ENCODE results near the gene KCNQ5.
A peak's percentile ranks its signal among the peaks of the same experiment; 100 is the strongest.

The KCNQ5 gene

DNA sequence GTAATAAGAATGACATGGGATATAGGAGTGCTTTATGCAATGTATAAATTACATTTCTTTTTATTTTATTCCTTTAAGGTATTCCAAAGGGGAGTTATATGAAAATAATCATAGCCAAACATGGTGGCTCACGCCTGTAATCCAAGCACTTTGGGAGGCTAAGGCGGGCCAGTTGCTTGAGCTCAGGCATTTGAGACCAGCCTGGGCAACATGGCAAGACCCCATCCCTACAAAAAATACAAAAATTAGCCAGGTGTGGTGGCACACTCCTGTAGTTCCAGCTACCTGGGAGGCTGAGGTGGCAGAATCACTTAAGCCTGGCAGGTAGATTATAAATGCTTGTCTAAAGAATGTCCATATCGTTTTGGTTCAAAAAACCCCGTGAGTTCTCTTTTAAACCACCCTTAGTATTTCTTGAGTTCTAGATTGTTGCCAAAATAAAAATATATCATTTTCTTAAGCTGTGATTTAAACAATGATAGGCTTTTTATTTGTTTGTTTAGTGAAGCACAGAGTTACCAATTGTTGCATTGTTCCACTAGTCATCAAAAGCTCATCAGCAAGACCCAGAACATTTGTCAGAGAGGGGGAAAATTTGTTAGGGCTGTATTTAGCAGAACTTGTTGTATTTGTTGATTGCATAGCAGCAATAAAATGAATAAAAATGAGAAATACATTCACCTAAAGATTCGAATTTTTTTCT lies 457.2 kb downstream of the KCNQ5 start:
- no peak for DNase-seq

DNA sequence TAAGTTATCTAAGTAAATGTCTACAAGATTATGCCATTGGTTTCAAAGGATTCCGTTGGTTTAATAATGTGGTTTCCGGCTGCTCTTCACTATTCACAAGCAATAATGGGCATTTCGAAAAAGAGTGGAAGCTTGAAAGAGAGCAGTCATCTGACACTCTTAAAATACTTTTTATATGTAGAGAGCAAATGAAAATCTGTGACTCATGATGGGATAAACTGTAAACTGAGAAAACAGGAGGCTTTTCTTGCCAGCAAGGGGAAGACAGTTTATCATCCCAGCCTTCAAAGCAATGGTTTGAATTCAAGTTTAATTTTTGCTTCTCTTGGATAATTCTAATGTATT lies 457.7 kb downstream of the KCNQ5 start:
- DNase-seq: no peak

DNA sequence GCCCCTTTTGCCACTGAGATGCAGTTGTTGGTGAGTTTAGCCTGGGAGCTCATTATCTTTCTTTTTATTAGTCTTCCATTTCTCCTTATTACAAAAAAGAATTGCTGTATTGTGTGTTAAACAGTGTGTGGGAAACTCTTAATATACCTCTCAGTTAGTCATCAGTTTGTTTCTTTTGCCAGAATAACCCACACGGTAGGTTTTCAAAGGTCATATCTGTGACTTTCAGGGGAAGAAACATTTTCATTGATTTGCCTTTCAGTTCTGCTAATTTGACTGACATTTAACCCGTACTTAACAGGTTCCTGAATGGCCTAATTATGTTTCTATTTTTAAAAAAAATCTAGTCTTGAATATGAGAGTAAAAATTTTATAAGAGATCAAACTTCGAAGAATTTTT lies 458.1 kb downstream of the KCNQ5 start:
- DNase-seq: no peak

DNA sequence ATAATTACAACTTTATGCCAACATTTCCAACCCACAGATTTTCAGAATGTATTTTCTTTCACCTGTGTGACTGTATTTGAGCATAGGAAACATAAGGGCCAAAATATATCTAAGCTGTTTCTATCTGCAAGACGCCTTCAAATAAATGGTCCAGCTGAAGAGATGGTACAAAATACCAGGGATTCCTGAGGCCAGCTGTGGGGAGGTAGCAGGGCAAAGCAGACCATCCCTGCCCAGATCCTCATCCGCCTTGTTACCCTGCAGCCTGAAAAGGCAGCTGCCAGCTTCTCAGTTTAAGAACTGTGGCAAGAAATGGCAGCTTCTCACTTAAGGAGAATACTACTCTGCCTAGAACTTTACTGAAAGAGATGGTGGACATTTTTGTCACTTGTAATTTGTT lies 460.1 kb downstream of the KCNQ5 start:
- DNase-seq: no peak

DNA sequence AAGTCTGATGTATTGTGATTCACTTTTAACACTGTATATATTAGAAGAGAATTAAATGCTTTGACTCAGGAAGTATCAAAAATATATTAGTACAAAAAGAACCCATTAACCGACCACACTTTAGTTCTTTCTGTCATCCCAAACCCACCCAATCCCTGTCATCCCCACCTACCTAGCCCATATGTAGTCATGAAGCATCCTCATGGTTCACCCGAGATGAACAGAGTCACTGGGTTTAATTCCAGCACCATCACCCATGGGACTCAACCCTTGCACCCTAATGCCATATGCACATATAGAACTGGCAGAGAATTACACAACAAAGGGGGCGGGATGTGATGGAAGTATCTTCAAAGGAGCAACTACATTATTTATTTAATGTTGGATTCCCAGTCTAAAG lies 462.0 kb downstream of the KCNQ5 start:
- no peak for DNase-seq

DNA sequence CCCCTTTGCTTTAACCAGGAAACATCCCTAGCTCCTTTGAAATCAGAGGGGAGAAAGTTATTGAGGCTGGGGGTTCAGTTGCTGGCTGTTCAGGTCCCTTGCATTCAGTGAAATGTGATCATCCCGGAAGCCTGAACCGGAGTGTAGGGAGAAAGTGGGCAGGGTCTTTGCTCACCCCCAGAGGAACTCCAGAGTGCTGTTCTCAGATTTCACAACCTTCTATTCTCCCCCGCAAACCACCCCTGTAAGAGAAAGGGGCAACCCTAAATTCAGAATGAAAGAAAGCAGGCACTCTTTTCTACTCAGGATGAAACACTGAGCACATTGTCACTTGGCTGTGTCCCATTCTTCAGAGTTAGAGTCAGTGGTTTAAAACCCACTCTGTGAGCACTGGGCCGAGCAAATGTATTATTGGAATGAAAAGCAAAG lies 463.6 kb downstream of the KCNQ5 start:
- DNase-seq: no peak

DNA sequence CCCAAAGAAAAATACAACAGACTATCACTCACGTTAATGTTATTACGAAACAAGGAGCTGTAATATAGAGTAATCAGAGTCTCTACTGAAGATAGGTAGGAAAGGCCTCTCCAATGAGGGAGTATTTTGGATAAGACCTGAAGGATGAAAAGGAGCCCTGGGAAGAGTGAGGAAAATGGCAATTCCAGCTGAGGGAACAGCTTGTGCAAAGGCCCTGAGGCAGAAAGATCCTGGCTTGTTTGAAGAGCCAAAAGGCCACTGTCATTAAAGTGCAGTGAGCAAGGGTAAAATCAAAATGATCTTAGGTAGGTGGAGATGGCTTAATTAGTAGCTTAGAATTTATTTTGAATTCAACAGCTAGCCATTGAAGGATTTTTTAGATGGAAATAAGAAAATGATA lies 464.9 kb downstream of the KCNQ5 start:
- DNase-seq: no peak

DNA sequence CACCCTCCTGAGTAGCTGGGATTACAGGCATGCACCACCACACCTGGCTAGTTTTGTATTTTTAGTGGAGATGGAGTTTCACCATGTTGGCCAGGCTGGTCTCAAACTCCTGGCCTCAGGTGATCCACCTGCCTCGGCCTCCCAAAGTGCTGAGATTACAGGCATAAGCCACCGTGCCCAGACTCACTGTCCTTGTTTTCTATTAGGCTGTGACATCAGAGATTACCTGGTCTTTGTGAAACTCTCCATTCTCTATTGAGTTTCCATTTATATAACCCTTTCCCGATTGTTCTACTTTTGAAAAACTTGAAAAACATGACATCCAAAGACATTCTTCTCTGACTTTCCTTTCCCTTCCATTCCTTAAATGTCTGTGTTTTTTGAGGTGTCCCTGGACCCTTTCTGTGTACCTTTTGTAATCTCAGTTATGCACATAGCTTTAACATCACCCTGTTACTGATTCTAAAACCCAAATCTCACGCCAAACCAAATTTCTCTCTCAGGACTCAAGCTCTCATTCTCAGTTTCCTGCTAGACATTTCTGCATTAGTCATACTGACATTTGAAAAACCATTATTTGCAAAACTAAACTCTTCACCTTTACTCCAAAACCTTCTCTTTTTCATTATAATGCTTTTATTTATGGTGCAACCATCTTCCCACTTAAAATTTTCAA lies 466.4 kb downstream of the KCNQ5 start:
- DNase-seq: no peak

DNA sequence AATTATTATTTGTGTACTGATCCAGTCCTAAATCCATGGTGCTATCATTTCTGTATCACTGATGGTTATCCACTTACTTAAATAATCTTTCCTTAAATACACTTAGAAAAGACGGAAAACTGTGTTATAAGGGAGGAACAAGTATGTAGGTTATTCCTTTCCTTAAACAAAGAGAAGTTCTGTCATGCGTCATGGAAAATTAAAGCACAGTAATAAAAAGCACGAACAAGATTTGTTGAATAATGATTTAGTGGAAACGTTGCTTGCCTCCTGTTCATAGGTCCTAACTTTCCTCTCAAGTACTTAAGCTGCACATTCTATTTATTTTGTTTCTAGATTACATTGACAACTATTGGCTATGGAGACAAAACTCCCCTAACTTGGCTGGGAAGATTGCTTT lies 483.1 kb downstream of the KCNQ5 start:
- no peak for DNase-seq

DNA sequence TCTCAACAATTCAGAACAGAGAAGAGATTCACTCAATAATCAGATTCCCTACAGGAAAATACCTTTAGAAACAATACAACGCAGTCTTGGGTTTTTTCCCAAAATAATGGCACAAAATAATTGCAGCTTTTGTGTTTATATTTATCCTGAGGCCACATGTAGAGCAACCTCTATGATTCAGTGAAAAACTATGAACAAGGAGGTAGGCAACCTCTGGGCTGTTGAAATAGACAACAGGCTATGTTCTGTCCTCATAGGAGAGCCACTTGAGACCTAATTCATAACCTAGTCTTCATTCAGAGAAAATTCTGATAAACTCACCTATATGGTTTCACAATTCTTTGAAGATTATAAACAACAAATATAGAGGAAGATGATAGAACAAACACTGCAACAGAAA lies 485.2 kb downstream of the KCNQ5 start:
- no peak for DNase-seq

DNA sequence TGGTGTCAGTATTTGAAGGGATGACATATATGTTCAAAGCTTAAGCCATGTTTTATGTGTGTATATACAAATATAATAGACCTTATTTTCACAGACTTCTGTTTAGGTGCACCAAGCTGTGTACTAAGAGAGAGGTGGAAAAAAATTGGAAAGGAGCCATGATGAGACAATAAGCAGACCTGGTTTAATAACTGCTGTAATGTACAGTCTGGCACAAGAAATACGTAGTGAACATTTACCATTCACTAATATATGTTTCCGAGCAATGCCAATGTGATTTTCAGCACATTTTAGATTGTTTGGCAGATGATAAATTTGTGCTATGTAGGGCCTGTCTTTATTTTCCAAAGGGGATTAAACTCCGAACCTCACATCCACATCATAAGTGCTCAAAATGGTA lies 487.1 kb downstream of the KCNQ5 start:
- no peak for DNase-seq

DNA sequence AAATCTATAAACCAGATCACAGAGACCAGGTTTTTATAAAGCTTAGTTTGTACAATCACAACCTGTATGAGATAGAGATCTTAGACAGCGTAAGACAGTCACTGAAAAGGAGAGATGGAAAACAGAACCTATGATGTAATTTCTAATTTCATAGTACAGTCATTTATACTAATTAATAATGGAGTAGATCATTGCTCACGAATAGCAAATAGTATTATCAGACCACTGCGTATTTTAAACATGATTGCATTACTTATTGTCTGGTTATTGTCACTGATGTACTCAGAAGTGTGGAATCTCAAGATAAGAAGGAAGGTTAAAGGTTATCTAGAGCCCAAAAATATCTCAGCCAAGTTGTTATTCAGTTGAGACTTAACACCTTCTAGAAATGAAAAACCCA lies 487.8 kb downstream of the KCNQ5 start:
- no peak for DNase-seq

DNA sequence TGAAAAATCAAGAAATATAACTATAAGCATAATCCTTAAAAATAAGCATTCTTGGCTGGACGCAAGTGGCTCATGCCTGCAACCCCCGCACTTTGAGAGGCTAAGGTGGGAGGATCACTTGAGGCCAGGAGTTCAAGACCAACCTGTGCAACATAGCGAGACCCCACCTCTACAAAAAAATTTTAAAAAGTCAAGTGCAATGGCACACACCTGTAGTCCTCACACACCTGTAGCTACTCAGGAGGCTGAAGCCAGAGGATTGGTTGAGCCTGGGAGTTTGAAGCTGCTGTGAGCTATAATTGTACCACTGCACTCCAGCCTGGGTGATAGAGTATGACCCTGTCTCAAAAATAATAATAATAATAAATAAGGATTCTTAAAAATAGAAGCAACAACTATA lies 494.5 kb downstream of the KCNQ5 start:
- no peak for DNase-seq

DNA sequence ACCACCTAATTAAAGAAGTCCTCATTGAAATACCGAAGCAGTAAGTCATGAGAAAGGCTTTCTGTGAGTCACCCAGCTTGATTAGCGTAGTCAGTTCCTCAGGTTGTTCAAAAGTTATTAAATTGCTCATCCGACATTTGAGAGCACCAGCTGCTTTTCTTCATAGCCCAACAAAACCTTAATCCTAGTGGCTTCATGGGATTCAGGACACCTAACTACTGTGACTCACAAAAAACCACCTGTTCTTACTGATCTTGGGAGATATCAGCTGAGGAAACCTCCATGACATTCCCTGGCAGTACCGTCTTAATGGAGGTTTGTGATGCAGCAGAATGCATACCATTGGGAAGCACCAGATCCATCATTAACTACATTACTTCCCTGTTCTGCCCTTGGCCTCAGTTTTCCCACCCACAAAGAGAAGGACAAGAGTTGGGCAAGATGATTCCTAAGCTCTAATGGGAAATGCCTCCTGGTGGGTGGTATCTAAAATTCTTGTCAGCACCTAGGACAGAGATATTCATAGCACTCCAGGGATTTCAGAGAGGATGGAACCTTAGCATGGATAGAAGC lies 499.6 kb downstream of the KCNQ5 start:
- DNase-seq: no peak

DNA sequence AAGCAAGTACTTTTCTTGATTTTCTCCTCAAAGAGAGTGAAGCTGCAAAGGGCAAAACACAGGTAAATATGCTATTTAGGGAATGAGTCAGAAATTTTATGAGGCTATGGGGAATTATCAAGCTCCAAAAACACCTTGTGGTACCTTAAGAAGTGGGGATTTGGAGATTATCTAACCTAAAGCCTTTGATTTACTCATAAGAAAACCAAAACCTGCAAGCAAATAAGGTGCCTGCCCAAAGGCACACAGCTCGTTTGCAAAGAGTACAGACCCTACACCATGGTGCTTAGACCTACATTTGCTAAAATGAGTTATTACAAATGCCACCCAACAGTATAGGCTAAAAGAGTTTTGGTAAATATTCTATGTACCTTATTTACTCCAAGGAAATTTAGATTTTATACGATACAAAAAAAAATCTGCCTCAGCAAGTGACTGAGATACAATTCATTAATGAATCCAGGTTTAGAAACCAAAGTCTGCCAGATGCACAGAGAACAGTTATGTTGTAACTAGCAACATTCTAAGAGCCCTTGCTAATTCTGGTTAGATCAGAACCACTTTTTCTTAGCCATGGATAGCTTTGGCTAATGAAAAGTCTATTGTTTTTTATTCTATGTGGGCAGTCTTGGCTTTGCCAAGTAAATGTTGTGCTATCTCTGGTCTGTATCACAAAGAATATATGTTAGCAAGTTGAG lies 501.9 kb downstream of the KCNQ5 start:
- DNase-seq: no peak

DNA sequence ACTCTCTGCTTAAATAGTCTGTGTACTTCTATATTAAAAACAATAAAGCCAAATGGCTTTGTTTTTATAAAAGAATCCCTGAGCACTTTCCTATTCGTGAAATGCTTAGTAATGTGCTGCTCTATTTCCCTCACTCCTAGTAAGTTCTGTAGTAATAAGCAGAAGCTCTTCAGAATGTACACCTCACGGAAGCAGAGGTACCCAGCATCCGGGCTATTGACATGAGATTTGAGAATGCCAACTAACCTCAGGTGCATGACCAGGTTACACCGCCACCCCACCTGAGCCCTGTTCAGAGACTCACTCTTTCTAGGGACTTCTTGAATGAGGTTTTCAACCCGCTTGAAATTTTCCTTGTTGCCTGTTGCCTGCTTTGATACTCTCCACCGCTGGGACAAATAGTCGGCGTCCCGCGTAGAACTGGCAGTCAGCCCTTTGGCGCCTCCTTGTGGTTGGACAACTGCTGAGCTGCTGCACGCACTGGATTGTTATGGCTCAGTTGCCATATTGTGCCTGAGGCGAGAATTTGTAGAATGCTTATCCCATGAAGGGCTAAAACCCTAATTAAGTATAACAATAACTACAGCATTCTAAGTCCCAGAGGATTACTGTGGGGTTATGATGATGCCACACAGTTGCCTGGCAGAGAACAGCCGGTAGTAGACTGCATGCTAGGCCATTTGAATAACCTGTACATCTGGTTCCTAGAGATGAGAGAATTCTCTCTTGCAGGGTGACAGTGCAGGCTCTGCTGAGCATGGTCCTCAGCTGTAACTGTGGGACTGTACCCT lies 508.0 kb downstream of the KCNQ5 start:
- peak; percentile 49 to 79 for DNase-seq

DNA sequence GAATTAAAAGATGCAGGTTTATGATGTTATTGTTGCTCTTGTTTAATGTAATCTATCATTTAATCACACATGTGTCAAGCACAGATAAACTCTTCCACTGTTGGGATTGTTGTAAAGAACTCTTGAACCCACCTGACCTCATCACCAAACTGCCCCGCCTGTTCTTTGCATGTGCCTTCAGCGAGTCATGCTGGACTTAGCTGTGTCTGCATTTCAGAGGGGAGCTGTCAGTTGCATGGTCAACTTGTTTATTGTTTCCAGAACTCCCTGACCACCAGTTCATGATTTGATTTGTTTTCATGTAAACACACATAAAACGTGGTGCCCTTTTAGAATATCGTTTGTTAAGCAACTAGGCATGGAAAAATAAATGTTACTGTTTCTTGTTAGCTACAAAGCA lies 509.8 kb downstream of the KCNQ5 start:
- no peak for DNase-seq

DNA sequence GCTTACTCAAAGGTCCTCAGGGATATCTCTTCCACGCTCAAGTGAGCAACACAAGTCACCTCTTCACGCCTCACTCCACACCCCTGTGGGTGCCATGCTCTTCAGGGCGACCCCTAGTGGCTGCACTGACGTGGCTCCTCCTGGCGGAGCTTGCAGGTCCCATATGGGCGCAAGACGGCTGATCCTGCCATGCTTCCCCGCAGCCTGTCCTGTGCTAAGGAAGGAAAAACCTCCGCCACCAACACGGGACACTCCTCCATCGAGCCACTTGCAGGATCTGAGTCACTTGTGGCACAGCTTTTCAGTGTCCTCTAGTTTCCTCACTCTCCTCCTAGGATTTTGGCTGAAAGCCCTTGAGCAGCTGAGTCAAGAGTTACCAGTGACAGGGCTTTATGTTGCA lies 512.7 kb downstream of the KCNQ5 start:
- DNase-seq: peak in 1 of 2 experiments; percentile 35

DNA sequence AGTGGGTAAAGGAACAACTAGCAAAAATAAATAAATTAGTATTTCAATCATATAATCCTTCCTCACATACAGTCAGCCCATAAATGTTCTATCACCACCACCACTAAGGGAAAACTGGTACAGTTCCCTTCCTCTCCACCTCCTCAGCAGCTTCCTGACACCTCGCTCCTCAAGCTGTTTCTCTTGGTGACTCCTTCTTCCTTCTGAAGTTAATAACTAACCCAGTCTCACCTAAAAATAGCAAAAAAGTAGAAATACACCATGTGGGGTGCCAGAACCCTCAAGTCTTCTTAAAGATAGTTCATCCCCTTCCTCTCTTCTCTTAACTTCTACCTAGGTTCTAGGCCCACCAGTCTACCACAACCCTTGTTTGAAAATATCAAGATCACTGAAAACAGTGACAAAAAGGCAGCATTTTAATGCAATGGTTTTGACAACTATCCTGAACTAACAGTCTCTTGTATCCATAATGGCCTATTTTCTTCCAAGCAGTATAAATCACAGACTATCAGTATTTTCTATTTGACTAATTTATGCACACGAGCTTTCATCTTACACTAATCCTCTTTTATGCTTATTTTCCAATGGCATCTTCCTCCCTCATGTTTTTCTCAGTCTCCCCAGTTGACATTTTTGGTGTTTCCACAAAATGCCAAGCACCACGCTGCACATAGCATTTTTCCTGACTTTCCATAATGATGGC lies 518.0 kb downstream of the KCNQ5 start:
- DNase-seq: no peak

DNA sequence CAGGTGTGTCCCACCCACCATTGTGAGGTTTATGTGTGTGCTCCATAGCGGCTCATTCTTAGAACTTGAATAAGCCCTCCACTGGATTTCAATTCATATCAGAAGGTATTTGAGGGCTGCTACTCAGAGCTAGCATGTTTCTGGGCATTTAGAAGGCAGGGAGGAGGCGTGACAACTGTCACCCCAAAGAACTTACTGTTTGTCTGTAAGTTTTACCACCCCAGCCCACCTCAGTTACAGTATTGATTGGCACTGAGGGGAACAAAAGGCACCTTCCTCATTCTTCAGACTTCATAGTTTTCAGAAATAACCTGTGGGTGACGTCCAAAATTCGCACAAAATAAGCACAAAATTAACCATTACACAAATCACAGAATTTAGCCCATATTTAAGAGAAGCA lies 521.7 kb downstream of the KCNQ5 start:
- DNase-seq: no peak

DNA sequence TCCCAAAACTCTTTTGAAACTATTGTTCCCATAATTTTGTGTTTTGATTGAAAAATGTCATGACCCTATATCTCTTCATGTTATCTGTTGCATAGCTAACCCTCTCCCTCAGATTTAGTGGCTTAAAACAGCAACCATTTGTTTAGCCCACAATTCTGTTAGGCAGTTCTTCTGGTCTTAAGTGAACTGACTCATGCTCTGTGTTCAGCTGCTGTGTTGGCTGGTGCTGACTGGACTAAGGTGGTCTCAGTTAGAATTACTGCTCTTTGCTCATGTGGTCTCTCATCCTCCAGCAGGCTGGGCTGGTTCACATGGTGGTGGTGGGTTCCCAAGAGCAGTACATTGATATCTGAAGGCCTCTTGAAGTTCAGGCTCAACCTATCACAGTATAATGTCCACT lies 522.7 kb downstream of the KCNQ5 start:
- no peak for DNase-seq

DNA sequence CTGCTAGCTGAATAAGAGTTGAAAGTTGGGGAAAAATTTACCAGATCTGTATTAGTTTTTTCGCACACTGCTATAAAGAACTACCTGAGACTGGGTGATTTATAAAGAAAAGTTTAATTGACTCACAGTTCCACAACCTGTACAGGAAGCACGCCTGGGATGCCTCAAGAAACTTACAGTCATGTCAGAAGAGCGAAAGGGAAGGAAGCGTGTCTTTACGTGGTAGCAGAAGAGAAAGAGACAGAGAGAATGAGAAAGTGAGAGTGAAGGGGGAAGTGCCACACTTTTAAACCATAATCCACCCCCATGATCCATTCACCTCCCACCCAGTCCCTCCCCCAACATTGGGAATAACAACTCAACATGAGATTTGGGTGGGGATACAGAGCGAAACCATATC lies 523.8 kb downstream of the KCNQ5 start:
- DNase-seq: no peak

DNA sequence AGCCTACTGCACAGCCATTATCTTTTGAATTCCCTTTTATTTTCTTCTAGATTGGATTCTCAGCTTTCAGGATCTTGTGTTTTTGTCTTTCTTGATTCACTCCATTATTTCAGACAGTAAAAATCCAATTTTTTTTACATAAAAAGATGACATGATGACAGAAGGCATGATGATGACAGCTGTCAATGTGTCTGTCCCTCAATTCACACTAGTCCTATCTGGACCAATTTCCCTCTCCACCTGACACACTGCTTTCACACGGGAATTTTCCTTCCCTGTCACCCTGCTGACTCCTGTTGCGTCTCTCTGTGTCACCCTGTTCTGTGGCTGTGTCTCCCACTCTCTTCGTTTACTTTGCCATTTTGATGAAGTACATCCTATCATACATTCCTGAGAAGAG lies 529.9 kb downstream of the KCNQ5 start:
- DNase-seq: no peak
